GM12878 (cell line): ENCODE data around the gene HERC6. TPM values are rescaled to one million over a fixed set of nuclear protein-coding genes. Genes with fewer than 3 reads are reported as not detected.

Source experiments
- BCL11A ChIP-seq: IDR thresholded peaks from 2 replicates; pipeline ENCODE4 v1.6.1; 2011; ENCODE audit warnings: low read depth, low read length
- BHLHE40 ChIP-seq, 2 experiments: fragments of 450-650 bp in 1 of 2; IDR thresholded peaks; 2 replicates each; pipeline ENCODE4 v1.6.1; 2011 to 2017; ENCODE audit warnings: low read depth in 2 of 2, borderline replicate concordance in 1 of 2, improper control_type of control experiment in 1 of 2, low read length in 1 of 2, mild to moderate bottlenecking in 1 of 2
- EZH2 ChIP-seq: IDR thresholded peaks from 2 replicates; pipeline ENCODE4 v1.6.1; 2012; ENCODE audit warnings: low read depth, mild to moderate bottlenecking, control low read depth, inconsistent platforms, low read length, borderline replicate concordance; ENCODE audit not compliant: control insufficient read depth
- HCFC1 ChIP-seq: fragments of 150-350 bp; IDR thresholded peaks from 2 replicates; pipeline ENCODE4 v1.6.1; 2014; ENCODE audit warnings: low read length
- HDAC2 ChIP-seq: fragments of 200-600 bp; sonication (generic); IDR thresholded peaks from 2 replicates; pipeline ENCODE4 v1.6.1; 2017
- HDAC6 ChIP-seq: fragments of 200-600 bp; sonication (generic); IDR thresholded peaks from one replicate; pipeline ENCODE4 v1.8.0; 2017; ENCODE audit warnings: antibody characterized with exemption; ENCODE audit not compliant: unreplicated experiment
- IKZF2 ChIP-seq, 2 experiments: fragments of 450-650 bp; IDR thresholded peaks; 2 replicates each; pipeline ENCODE4 v1.6.1; 2017; ENCODE audit warnings: mild to moderate bottlenecking in 2 of 2, moderate library complexity in 2 of 2
- KAT2A ChIP-seq: conservative IDR thresholded peaks from 2 replicates; pipeline ENCODE4 v1.6.1; 2011; ENCODE audit warnings: low read depth, low read length; ENCODE audit not compliant: control insufficient read depth
- MEF2A ChIP-seq: IDR thresholded peaks from 2 replicates; pipeline ENCODE4 v1.6.1; 2011; ENCODE audit warnings: low read depth, mild to moderate bottlenecking, low read length, moderate library complexity; ENCODE audit not compliant: insufficient read depth
- NFYA ChIP-seq: IDR thresholded peaks from 2 replicates; pipeline ENCODE4 v1.6.1; 2011; ENCODE audit warnings: low read depth, mild to moderate bottlenecking, low read length, improper control_type of control experiment, borderline replicate concordance
- RAD51 ChIP-seq: fragments of 450-650 bp; IDR thresholded peaks from 2 replicates; pipeline ENCODE4 v1.6.1; 2016; ENCODE audit warnings: moderate library complexity, mild to moderate bottlenecking, inconsistent platforms
- SMAD1 ChIP-seq: fragments of 450-650 bp; IDR thresholded peaks from 2 replicates; pipeline ENCODE4 v1.6.1; 2018; ENCODE audit warnings: mild to moderate bottlenecking, low read depth; ENCODE audit not compliant: partially characterized antibody
- SRF ChIP-seq, 2 experiments: IDR thresholded peaks; 2 replicates each; pipeline ENCODE4 v1.6.1; 2011; ENCODE audit warnings: low read depth in 2 of 2, low read length in 2 of 2, mild to moderate bottlenecking in 1 of 2, moderate library complexity in 1 of 2
- polyA plus RNA-seq, 11 experiments: library from polyadenylated mRNA; depleted of rRNA in 4 of 11; unstranded in 6 of 11; stranded (reverse) in 5 of 11; fragments of >200 nt; fragmentation: Nextera tagmentation in 4 of 11; fragmentation: Illumina TruSeq in 1 of 11; extraction: Ambion mirVana in 4 of 11; extraction: Trizol in 1 of 11; gene quantifications; 1 replicate in 1 of 11; 2 replicates in 10 of 11; pipeline versions ENCODE4 v1.2.1 to v1.2.3, GENCODE V29; 2011 to 2016; ENCODE audit warnings: inconsistent platforms in 2 of 11, missing spikeins in 2 of 11, low read depth in 1 of 11
- total RNA-seq, 4 experiments: library from RNA; depleted of rRNA in 3 of 4; stranded (reverse); fragments of >200 nt in 3 of 4; fragmentation: Illumina TruSeq in 1 of 4; extraction: Trizol in 1 of 4; gene quantifications; 2 replicates each; pipeline versions ENCODE4 v1.2.1 to v1.2.3, GENCODE V29; 2013 to 2021
- TF ChIP-seq, protein P1 (sequence below): fragments of 450-650 bp; formaldehyde crosslinking; IDR thresholded peaks from 2 replicates; pipeline ENCODE4 v1.5.0; 2022; ENCODE audit warnings: mild to moderate bottlenecking, missing genetic modification characterization
- TF ChIP-seq, protein P2 (sequence below): IDR thresholded peaks from 2 replicates; pipeline ENCODE4 v1.6.1; 2011; ENCODE audit warnings: mild to moderate bottlenecking, low read depth, low read length, moderate library complexity; ENCODE audit not compliant: insufficient replicate concordance
- TF ChIP-seq, protein P3 (sequence below): fragments of 150-350 bp; IDR thresholded peaks from 2 replicates; pipeline ENCODE4 v1.6.1; 2016; ENCODE audit warnings: low read depth, low read length
- TF ChIP-seq, protein P4 (sequence below): fragments of 450-650 bp; IDR thresholded peaks from 2 replicates; pipeline ENCODE4 v1.6.1; 2017; ENCODE audit warnings: mild to moderate bottlenecking, moderate library complexity

The HERC6 gene
- total and polyA plus RNA-seq, 10 of the 15 experiments (the other 5 are each of a cell fraction or from before 2014, with no cell fraction given): 1.7 to 26.4 (median 5.9) TPM

DNA sequence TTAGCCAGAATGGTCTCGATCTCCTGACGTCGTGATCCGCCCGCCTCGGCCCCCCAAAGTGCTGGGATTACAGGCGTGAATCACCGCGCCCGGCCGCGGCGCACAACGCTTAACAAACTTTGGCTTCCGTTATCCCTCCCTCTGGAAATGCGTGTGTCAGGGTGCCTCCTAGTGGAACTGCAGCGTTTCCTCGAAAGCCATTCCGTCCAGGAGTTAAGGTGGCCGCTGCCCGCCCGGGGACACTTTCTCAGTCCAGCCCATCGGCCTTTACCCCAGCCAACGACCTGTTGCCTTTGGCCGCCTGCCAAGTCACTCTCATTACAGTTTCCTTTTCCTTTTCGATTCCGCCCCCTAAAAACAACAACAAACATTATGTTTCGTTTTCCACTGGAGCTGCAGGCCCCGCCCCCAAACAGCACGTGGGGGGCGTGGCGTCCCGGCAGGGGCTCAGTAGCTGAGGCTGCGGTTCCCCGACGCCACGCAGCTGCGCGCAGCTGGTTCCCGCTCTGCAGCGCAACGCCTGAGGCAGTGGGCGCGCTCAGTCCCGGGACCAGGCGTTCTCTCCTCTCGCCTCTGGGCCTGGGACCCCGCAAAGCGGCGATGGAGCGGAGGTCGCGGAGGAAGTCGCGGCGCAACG lies 78.1 kb downstream of the HERC6 start, which contains the start of gene HERC5 (continued):
- TF ChIP-seq BCL11A: no peak
- peak; percentile 84 for TF ChIP-seq RAD51
- TF ChIP-seq SRF (IDR thresholded peaks at IDR 0.05; ENCODE audit: low read depth in 2 of 2, low read length in 2 of 2): no peak
- TF ChIP-seq, protein P1, sequence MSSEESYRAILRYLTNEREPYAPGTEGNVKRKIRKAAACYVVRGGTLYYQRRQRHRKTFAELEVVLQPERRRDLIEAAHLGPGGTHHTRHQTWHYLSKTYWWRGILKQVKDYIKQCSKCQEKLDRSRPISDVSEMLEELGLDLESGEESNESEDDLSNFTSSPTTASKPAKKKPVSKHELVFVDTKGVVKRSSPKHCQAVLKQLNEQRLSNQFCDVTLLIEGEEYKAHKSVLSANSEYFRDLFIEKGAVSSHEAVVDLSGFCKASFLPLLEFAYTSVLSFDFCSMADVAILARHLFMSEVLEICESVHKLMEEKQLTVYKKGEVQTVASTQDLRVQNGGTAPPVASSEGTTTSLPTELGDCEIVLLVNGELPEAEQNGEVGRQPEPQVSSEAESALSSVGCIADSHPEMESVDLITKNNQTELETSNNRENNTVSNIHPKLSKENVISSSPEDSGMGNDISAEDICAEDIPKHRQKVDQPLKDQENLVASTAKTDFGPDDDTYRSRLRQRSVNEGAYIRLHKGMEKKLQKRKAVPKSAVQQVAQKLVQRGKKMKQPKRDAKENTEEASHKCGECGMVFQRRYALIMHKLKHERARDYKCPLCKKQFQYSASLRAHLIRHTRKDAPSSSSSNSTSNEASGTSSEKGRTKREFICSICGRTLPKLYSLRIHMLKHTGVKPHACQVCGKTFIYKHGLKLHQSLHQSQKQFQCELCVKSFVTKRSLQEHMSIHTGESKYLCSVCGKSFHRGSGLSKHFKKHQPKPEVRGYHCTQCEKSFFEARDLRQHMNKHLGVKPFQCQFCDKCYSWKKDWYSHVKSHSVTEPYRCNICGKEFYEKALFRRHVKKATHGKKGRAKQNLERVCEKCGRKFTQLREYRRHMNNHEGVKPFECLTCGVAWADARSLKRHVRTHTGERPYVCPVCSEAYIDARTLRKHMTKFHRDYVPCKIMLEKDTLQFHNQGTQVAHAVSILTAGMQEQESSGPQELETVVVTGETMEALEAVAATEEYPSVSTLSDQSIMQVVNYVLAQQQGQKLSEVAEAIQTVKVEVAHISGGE (CRISPR knock-in tag): no peak
- TF ChIP-seq SMAD1: peak; percentile 99
- no peak for TF ChIP-seq EZH2
- TF ChIP-seq MEF2A: no peak
- no peak for TF ChIP-seq KAT2A
- no peak for TF ChIP-seq HCFC1
- TF ChIP-seq IKZF2 (IDR thresholded peaks at IDR 0.05): peak; percentile 89 to 90
- TF ChIP-seq, protein P2, sequence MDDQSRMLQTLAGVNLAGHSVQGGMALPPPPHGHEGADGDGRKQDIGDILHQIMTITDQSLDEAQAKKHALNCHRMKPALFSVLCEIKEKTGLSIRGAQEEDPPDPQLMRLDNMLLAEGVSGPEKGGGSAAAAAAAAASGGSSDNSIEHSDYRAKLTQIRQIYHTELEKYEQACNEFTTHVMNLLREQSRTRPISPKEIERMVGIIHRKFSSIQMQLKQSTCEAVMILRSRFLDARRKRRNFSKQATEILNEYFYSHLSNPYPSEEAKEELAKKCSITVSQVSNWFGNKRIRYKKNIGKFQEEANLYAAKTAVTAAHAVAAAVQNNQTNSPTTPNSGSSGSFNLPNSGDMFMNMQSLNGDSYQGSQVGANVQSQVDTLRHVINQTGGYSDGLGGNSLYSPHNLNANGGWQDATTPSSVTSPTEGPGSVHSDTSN: peak; percentile 9
- TF ChIP-seq NFYA: no peak
- TF ChIP-seq HDAC6: no peak
- TF ChIP-seq HDAC2: no peak
- peak; percentile 96 to 97 for TF ChIP-seq BHLHE40 (IDR thresholded peaks at IDR 0.05; ENCODE audit: borderline replicate concordance in 1 of 2, low read depth in 2 of 2, low read length in 1 of 2)
- TF ChIP-seq, protein P3, sequence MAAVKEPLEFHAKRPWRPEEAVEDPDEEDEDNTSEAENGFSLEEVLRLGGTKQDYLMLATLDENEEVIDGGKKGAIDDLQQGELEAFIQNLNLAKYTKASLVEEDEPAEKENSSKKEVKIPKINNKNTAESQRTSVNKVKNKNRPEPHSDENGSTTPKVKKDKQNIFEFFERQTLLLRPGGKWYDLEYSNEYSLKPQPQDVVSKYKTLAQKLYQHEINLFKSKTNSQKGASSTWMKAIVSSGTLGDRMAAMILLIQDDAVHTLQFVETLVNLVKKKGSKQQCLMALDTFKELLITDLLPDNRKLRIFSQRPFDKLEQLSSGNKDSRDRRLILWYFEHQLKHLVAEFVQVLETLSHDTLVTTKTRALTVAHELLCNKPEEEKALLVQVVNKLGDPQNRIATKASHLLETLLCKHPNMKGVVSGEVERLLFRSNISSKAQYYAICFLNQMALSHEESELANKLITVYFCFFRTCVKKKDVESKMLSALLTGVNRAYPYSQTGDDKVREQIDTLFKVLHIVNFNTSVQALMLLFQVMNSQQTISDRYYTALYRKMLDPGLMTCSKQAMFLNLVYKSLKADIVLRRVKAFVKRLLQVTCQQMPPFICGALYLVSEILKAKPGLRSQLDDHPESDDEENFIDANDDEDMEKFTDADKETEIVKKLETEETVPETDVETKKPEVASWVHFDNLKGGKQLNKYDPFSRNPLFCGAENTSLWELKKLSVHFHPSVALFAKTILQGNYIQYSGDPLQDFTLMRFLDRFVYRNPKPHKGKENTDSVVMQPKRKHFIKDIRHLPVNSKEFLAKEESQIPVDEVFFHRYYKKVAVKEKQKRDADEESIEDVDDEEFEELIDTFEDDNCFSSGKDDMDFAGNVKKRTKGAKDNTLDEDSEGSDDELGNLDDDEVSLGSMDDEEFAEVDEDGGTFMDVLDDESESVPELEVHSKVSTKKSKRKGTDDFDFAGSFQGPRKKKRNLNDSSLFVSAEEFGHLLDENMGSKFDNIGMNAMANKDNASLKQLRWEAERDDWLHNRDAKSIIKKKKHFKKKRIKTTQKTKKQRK: no peak
- TF ChIP-seq, protein P4, sequence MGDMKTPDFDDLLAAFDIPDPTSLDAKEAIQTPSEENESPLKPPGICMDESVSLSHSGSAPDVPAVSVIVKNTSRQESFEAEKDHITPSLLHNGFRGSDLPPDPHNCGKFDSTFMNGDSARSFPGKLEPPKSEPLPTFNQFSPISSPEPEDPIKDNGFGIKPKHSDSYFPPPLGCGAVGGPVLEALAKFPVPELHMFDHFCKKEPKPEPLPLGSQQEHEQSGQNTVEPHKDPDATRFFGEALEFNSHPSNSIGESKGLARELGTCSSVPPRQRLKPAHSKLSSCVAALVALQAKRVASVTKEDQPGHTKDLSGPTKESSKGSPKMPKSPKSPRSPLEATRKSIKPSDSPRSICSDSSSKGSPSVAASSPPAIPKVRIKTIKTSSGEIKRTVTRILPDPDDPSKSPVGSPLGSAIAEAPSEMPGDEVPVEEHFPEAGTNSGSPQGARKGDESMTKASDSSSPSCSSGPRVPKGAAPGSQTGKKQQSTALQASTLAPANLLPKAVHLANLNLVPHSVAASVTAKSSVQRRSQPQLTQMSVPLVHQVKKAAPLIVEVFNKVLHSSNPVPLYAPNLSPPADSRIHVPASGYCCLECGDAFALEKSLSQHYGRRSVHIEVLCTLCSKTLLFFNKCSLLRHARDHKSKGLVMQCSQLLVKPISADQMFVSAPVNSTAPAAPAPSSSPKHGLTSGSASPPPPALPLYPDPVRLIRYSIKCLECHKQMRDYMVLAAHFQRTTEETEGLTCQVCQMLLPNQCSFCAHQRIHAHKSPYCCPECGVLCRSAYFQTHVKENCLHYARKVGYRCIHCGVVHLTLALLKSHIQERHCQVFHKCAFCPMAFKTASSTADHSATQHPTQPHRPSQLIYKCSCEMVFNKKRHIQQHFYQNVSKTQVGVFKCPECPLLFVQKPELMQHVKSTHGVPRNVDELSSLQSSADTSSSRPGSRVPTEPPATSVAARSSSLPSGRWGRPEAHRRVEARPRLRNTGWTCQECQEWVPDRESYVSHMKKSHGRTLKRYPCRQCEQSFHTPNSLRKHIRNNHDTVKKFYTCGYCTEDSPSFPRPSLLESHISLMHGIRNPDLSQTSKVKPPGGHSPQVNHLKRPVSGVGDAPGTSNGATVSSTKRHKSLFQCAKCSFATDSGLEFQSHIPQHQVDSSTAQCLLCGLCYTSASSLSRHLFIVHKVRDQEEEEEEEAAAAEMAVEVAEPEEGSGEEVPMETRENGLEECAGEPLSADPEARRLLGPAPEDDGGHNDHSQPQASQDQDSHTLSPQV: no peak
